ENCODE measurements around the gene GCNT1.

DNA sequence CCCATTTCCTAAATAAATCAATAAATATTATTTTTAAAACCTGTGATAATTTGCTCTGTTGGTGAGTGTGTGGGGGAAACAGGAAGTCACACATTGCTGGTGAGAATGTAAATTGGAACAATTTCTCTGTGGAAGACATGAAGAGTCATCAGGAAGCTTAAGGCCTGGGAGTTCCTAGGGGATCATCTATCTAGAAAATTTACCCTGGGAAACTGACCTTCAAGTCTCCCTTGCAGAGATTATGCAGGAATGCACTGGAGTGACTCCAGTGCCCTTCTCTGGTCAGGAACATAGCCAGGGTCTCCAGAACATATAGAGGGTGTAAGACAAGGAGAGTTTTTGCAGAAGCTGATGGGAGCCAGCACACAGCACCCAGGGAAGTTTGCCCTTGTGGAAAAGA is 13.0 kb upstream of the GCNT1 start:
- TF ChIP-seq, protein P1, sequence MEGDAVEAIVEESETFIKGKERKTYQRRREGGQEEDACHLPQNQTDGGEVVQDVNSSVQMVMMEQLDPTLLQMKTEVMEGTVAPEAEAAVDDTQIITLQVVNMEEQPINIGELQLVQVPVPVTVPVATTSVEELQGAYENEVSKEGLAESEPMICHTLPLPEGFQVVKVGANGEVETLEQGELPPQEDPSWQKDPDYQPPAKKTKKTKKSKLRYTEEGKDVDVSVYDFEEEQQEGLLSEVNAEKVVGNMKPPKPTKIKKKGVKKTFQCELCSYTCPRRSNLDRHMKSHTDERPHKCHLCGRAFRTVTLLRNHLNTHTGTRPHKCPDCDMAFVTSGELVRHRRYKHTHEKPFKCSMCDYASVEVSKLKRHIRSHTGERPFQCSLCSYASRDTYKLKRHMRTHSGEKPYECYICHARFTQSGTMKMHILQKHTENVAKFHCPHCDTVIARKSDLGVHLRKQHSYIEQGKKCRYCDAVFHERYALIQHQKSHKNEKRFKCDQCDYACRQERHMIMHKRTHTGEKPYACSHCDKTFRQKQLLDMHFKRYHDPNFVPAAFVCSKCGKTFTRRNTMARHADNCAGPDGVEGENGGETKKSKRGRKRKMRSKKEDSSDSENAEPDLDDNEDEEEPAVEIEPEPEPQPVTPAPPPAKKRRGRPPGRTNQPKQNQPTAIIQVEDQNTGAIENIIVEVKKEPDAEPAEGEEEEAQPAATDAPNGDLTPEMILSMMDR (IDR thresholded peaks at IDR 0.05): no peak
- no peak for TF ChIP-seq POLR2A (IDR thresholded peaks at IDR 0.05)
